Stimulated activated CD4-positive, alpha-beta T cell treated with anti-CD3 and anti-CD28 coated beads, Interleukin-4, amount 100 ng/mL, for 4 hours (primary cell): ENCODE data around the gene TMEM116.
"Not testable (repeated sequence)": the region's sequence is repeated elsewhere in the genome, so short reads cannot be mapped to it uniquely, and the experiment has no call there.

Source experiments
- DNase-seq, 2 experiments: peaks; one replicate each; pipeline ENCODE4 v3.0.0-alpha.2; 2020

Gene TMEM116

GRCh38 chr12:112008918-112009317, 4.0 kb downstream of the TMEM116 start:
- DNase-seq: no peak

GRCh38 chr12:112007945-112008344, 5.0 kb downstream of the TMEM116 start:
- DNase-seq: no peak

GRCh38 chr12:112005419-112006395, 7.3 kb downstream of the TMEM116 start:
- no peak for DNase-seq

- no peak for DNase-seq
These were observed 8.9 kb downstream of the TMEM116 start for GRCh38 chr12:112004041-112004440.

- DNase-seq: no peak
These were observed 11.4 kb downstream of the TMEM116 start for GRCh38 chr12:112001576-112001975.

GRCh38 chr12:112000820-112001219, 12.1 kb downstream of the TMEM116 start:
- DNase-seq: no peak

- DNase-seq: not testable (repeated sequence)
These were observed 13.8 kb downstream of the TMEM116 start for GRCh38 chr12:111999129-111999528.

- DNase-seq: no peak
These were observed 14.9 kb downstream of the TMEM116 start for GRCh38 chr12:111998015-111998414.

- DNase-seq: no peak
These were observed 15.7 kb downstream of the TMEM116 start for GRCh38 chr12:111997300-111997699.

GRCh38 chr12:111995782-111996480, 17.0 kb downstream of the TMEM116 start:
- no peak for DNase-seq

- DNase-seq: not testable (repeated sequence)
These were observed 18.5 kb downstream of the TMEM116 start for GRCh38 chr12:111994211-111995111.

- DNase-seq: no peak
These were observed 19.4 kb downstream of the TMEM116 start for GRCh38 chr12:111993292-111994150.

- no peak for DNase-seq
These were observed 20.5 kb downstream of the TMEM116 start for GRCh38 chr12:111992464-111992863.

- no peak for DNase-seq
These were observed 21.0 kb downstream of the TMEM116 start for GRCh38 chr12:111991946-111992345.

GRCh38 chr12:111991535-111991934, 21.4 kb downstream of the TMEM116 start:
- no peak for DNase-seq

- no peak for DNase-seq
These were observed 28.1 kb downstream of the TMEM116 start for GRCh38 chr12:111984820-111985219.

- no peak for DNase-seq
These were observed 31.0 kb downstream of the TMEM116 start for GRCh38 chr12:111981987-111982386.

GRCh38 chr12:111980598-111980997, 32.4 kb downstream of the TMEM116 start:
- no peak for DNase-seq

- no peak for DNase-seq
These were observed 34.4 kb downstream of the TMEM116 start for GRCh38 chr12:111978545-111978944.

GRCh38 chr12:111976860-111977259, 36.1 kb downstream of the TMEM116 start:
- no peak for DNase-seq

- DNase-seq: no peak
These were observed 36.7 kb downstream of the TMEM116 start for GRCh38 chr12:111976291-111976690.
